RWPE2 (cell line): ENCODE data around the gene THSD4.

Experiments used
- ATAC-seq: fragments of 200-7000 bp; cut with Tn5 transposase; 3 replicates; pipeline ENCODE4 v1.9.1; 2021; ENCODE audit warnings: low read depth
- DNase-seq: peaks from one replicate; pipeline ENCODE4 v3.0.0-alpha.2; 2020; ENCODE audit warnings: low spot score
- H3K27ac ChIP-seq: fragments of 450-650 bp; 2 replicates; pipeline ENCODE4 v1.5.1; 2017; ENCODE audit warnings: mild to moderate bottlenecking; ENCODE audit not compliant: poor library complexity, severe bottlenecking
- H3K27me3 ChIP-seq: fragments of 250-450 bp; sonication (Bioruptor Pico); 2 replicates; pipeline ENCODE4 v1.5.1; 2021; ENCODE audit warnings: mild to moderate bottlenecking, moderate library complexity; ENCODE audit not compliant: insufficient read depth, poor library complexity, severe bottlenecking
- H3K36me3 ChIP-seq: fragments of 250-450 bp; sonication (Bioruptor Pico); 2 replicates; pipeline ENCODE4 v1.5.1; 2020; ENCODE audit warnings: low read depth, mild to moderate bottlenecking, moderate library complexity
- H3K4me1 ChIP-seq: fragments of 250-450 bp; sonication (Bioruptor Pico); 2 replicates; pipeline ENCODE4 v1.5.1; 2021; ENCODE audit warnings: mild to moderate bottlenecking, moderate library complexity; ENCODE audit not compliant: insufficient read depth, poor library complexity, severe bottlenecking
- H3K4me3 ChIP-seq: fragments of 250-450 bp; sonication (Bioruptor Pico); 2 replicates; pipeline ENCODE4 v1.5.1; 2021; ENCODE audit warnings: mild to moderate bottlenecking, moderate library complexity; ENCODE audit not compliant: severe bottlenecking
- H3K9me3 ChIP-seq: fragments of 250-450 bp; sonication (Bioruptor Pico); 2 replicates; pipeline ENCODE4 v1.5.1; 2021; ENCODE audit warnings: mild to moderate bottlenecking, moderate library complexity; ENCODE audit not compliant: severe bottlenecking
- TF ChIP-seq, protein P1 (sequence below): fragments of 450-650 bp; IDR thresholded peaks from one replicate; pipeline ENCODE4 v1.5.1; 2017; ENCODE audit warnings: mild to moderate bottlenecking, moderate library complexity; ENCODE audit not compliant: poor library complexity, severe bottlenecking

Gene THSD4

DNA sequence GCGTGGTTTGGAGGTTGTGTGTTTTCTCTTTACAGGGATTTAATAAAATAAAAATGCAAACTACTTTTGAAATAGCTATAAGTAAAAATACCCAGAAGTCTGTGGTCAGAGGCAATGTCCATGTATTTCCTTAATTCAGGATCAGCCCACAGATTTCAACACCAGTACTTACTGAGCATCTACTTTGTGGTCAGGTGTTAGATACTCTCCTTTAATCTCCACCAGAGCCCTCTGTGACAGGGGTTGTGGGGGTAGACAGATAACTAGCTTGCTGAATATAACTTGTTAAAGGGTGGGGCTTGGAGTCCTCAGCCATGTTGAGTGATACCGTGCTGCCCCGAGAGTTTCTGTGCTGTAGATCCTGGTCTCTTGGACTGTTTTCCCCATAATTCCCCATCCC lies 451.0 kb downstream of the THSD4 start:
- H3K27me3 ChIP-seq, result no peaks in the 10 kb centered on the region
- H3K36me3 ChIP-seq, result 0 out of 2 replicates have a peak, but pooled peaks cover 6% of the 10 kb centered on the region
- no peak for ATAC-seq
- no peak overlapping the region for H3K27ac ChIP-seq
- no peak overlapping the region for H3K4me3 ChIP-seq
- peaks cover 28% of the 10 kb centered on the region for H3K4me1 ChIP-seq
- TF ChIP-seq, protein P1, sequence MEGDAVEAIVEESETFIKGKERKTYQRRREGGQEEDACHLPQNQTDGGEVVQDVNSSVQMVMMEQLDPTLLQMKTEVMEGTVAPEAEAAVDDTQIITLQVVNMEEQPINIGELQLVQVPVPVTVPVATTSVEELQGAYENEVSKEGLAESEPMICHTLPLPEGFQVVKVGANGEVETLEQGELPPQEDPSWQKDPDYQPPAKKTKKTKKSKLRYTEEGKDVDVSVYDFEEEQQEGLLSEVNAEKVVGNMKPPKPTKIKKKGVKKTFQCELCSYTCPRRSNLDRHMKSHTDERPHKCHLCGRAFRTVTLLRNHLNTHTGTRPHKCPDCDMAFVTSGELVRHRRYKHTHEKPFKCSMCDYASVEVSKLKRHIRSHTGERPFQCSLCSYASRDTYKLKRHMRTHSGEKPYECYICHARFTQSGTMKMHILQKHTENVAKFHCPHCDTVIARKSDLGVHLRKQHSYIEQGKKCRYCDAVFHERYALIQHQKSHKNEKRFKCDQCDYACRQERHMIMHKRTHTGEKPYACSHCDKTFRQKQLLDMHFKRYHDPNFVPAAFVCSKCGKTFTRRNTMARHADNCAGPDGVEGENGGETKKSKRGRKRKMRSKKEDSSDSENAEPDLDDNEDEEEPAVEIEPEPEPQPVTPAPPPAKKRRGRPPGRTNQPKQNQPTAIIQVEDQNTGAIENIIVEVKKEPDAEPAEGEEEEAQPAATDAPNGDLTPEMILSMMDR, result no peak
- no peaks in the 10 kb centered on the region for H3K9me3 ChIP-seq
- DNase-seq, result no peak

DNA sequence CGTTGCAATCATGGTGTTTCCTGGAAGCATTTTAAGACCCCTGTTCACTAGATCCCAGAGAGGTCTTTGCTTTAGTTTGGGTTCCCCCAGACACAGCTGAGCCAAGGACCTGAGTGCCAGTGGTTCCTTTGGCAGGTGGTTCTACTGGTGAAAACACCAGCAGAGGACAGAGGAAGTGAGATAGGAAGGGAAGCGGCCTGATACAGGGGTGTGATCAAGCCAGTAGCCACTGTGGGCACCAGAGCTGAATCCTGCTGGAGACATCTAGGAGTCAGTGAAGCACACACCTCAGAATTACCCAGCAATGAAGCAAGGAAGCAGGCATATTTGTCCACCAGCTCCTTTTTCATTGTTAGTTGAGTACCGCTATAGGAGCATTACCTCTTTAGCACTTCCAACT lies 451.9 kb downstream of the THSD4 start:
- Histone ChIP-seq H3K27ac (no peak overlapping the region), H3K4me1 (peaks cover 28% of the 10 kb centered on the region), H3K27me3 (no peaks in the 10 kb centered on the region), H3K36me3 (0 out of 2 replicates have a peak, but pooled peaks cover 6% of the 10 kb centered on the region), H3K9me3 (no peaks in the 10 kb centered on the region), H3K4me3 (no peak overlapping the region)
- no peak; the same call in 2 of the 3 replicates for ATAC-seq
- TF ChIP-seq, protein P1, result no peak
- no peak for DNase-seq

DNA sequence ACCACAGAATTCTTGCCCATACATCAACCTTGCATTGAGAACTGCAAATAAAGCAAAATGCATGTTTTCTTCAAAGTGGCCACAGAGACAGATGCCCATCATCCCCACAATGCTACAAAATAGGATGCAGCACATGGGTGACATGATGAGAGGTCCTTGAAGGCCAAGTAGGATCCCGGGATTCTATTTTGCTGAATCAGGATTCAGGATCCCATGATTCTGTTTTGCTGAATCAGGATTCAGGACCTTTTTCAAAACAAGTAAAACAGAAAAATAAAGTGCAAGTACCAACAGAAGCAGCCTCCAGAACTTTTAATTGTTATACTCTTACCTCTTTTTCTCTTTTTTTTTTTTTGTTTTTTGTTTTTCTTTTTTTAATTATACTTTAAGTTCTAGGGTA lies 453.0 kb downstream of the THSD4 start:
- Histone ChIP-seq H3K27ac (no peak overlapping the region), H3K4me1 (peaks cover 27% of the 10 kb centered on the region), H3K36me3 (0 out of 2 replicates have a peak, but pooled peaks cover 3% of the 10 kb centered on the region), H3K9me3 (no peaks in the 10 kb centered on the region), H3K4me3 (no peak overlapping the region), H3K27me3 (no peaks in the 10 kb centered on the region)
- DNase-seq (no peak), ATAC-seq (no peak)
- TF ChIP-seq, protein P1, result no peak

DNA sequence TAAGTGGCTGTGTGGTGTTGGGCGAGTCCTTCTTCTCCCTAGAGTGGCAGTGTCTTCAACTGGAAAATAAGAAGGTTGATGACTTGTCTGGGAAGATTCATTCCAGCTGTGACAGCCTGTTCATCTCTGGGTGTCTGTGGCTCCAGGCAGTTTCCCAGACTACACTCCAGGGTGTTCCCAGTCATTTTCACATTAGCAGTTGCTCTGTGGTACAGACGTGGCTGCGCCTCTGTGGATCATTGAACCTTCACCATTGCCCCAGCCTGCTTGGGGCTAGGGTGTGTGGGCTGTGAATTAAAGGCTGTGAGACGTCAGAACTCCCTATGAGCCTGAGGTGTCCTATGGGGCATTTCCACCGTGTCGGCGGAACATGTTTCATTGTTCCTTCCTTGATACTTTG lies 455.5 kb downstream of the THSD4 start:
- no peak for ATAC-seq
- TF ChIP-seq, protein P1, result no peak

DNA sequence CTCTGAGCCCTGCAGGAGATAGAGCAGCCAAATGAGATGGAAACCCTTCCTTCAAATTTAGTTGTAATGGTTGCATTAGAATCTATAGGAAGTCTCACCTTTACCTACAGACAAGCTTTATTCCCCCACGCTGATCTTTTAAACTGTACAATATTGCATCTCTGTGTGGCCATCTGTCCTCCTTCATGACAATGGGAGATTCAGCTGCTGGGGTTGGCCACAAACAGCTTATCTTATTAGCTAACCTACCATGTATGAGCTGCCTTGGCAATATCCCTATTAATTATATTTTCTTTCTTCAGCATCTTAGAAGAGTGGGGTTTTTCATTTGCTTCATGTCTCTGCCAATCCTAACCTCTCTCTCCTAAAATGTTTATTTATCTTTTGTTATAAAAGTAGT lies 456.4 kb downstream of the THSD4 start:
- peak overlapping the region; percentile 74 for H3K27ac ChIP-seq
- ATAC-seq, result no peak
- no peaks in the 10 kb centered on the region for H3K36me3 ChIP-seq
- no peaks in the 10 kb centered on the region for H3K9me3 ChIP-seq
- no peak overlapping the region for H3K4me3 ChIP-seq
- H3K4me1 ChIP-seq, result peaks cover 23% of the 10 kb centered on the region
- no peak for DNase-seq
- H3K27me3 ChIP-seq, result no peaks in the 10 kb centered on the region
- TF ChIP-seq, protein P1, result no peak

More for the DNA sequence above, 455.5 kb downstream of the THSD4 start:
- Histone ChIP-seq H3K4me3 (no peak overlapping the region), H3K36me3 (no peaks in the 10 kb centered on the region), H3K9me3 (no peaks in the 10 kb centered on the region), H3K4me1 (peaks cover 22% of the 10 kb centered on the region), H3K27ac (peak overlapping the region; percentile 74), H3K27me3 (no peaks in the 10 kb centered on the region)
- DNase-seq, result no peak
